Fibroblast of villous mesenchyme (primary cell): ENCODE measurements around the gene NPVF. TPM values are rescaled to one million over a fixed set of nuclear protein-coding genes. Genes with fewer than 3 reads are reported as not detected.

ENCODE experiments used
- DNase-seq: peaks from one replicate; pipeline ENCODE4 v3.0.0-alpha.2; 2010; ENCODE audit warnings: low read depth
- H3K4me3 ChIP-seq: 2 replicates; pipeline ENCODE4 v1.5.1; 2011; ENCODE audit warnings: low read depth, mild to moderate bottlenecking, low read length
- total RNA-seq: library from RNA; depleted of rRNA; stranded (reverse); fragments of >200 nt; gene quantifications from 2 replicates; pipeline ENCODE4 v1.2.3, GENCODE V29; 2012
- TF ChIP-seq, protein P1 (sequence below): IDR thresholded peaks from 2 replicates; pipeline ENCODE4 v1.5.1; 2012; ENCODE audit warnings: low read depth, mild to moderate bottlenecking, low read length; ENCODE audit not compliant: insufficient read depth

The NPVF gene
- total RNA-seq, 1 donor, result not detected

DNA sequence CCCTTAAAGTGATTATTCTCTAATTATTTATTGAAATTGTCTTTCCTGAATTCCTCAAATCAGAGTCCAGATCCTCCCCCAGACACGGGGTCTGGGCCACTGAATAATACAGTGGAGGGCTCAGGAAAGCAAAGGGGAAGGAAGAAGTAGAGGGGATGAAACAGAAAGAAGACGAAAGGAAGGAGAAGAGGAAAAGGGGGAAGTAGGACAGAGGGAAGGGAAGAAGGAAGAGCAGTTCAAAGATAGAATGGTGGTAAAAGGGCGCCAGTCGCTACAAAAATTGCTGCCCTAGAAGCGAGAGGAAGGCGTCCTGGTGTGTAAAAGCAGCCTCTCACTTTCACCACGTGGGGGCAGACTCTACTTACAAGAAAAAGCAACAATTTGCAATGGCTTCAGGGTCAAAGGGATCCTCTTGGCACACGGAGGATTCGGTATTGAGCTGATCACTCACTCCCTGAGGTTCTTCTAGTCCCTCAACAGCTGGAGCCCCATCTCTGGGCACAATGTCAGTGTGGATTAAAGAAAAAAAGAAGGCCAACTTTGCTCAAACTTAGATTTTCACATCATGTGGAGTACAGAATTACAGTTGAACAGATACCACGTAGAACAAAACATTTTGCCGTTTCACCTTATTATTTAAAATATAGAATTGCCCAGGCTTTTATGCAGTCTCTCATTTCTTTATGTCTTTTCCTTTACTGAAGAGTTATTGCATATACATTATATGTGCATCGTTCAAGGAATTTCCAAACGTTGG is 31.4 kb upstream of the NPVF start:
- TF ChIP-seq, protein P1, sequence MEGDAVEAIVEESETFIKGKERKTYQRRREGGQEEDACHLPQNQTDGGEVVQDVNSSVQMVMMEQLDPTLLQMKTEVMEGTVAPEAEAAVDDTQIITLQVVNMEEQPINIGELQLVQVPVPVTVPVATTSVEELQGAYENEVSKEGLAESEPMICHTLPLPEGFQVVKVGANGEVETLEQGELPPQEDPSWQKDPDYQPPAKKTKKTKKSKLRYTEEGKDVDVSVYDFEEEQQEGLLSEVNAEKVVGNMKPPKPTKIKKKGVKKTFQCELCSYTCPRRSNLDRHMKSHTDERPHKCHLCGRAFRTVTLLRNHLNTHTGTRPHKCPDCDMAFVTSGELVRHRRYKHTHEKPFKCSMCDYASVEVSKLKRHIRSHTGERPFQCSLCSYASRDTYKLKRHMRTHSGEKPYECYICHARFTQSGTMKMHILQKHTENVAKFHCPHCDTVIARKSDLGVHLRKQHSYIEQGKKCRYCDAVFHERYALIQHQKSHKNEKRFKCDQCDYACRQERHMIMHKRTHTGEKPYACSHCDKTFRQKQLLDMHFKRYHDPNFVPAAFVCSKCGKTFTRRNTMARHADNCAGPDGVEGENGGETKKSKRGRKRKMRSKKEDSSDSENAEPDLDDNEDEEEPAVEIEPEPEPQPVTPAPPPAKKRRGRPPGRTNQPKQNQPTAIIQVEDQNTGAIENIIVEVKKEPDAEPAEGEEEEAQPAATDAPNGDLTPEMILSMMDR, result peak; percentile 92
- peak; percentile 79 for DNase-seq
- H3K4me3 ChIP-seq, result no peak overlapping the region

DNA sequence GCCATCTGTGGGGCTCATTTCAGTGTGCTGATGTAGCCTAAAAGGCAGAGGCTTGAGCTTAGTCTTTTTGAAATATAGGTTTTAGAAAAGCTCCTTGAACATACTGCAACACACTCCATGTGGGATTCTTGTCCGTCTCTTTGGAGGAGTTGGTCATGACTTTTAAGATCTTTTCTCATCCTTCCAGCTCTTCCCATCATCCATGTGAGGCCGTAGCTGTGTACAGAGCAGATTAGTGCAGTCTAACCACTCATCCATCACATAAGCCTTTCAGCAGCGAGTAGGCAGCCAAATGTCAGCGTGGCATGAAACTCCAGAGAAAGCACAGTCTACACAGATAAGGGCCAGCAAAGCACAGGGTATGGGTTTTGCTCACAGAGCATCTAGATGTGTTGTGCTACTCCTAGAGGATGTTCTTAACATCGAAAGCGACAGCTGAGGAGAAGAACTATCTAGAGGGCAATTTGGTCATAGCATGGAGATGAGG is 28.1 kb upstream of the NPVF start:
- no peak for DNase-seq
- no peak overlapping the region for H3K4me3 ChIP-seq
- TF ChIP-seq, protein P1, result no peak

DNA sequence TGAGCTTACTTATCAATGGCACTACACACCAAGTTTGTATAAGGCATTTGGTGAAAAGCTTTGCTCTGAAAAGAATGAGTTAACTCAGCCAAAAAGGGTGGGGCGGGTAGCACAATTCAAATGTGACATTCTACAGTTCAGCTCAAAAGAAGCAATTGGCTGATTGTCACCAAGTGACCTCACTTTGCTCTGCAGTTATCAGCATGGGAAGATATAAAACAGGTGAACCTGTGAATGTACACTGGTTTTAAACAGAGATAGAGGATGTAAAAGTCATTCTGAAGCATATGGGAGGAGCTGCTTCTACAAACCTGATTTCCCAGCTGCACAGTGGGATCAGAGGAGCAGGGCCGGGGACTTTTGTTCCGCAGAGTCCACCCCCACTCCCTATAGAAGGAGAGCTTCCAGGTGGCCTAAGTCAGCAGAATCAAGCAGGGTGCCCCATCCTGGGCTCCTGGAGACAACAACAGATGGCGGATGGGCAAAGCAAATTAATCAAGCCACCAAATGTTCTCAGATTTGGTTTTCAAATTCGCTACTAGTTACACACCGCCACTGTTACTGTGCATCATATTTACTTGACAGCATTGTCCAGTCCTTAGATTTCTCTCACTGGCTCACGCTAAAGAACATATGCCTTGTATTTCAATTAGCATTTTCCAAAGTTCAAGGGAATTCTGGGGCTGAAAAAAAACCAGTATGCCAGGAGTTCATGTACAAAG is 27.5 kb upstream of the NPVF start:
- TF ChIP-seq, protein P1, result no peak
- no peak for DNase-seq
- H3K4me3 ChIP-seq, result no peak overlapping the region

DNA sequence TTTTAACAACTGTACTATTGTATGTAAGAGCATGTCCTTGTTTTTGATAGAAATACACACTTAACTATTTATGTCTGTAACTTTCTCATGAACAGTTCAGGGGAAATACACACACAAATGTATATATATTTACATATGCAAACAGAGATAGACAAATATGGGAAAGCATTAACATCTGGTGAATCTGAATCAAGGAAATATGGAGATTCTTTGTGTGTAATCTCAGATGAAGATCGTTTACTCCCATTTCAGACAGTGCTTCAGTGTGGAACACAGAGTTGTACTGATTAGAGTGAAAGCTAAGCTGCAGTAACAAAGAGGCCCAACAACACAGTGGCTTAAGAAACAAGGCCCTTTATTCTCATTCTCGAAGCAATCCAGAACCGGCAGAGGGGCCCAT is 26.3 kb upstream of the NPVF start:
- H3K4me3 ChIP-seq, result no peak overlapping the region
- DNase-seq, result no peak
- TF ChIP-seq, protein P1, result no peak

DNA sequence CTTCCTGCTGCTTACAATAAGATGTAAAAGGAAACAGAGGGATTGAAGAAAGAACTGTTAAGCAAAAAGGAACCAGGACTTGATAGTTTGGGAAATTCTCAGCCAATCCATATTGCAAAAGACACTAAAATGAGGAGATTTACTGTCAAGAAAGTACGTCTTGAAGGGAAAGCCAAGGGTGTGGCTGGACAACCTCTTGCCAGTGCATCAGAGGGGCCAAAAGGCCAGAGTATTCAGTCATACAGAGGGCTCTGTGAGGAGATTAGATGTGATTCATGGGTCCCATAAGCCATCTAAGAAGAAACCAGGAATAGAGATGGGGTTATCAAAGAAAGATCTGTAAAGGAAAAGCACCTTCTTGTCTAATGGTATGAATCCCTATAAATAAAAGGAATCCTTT is 25.4 kb upstream of the NPVF start:
- no peak overlapping the region for H3K4me3 ChIP-seq
- TF ChIP-seq, protein P1, result no peak
- no peak for DNase-seq

DNA sequence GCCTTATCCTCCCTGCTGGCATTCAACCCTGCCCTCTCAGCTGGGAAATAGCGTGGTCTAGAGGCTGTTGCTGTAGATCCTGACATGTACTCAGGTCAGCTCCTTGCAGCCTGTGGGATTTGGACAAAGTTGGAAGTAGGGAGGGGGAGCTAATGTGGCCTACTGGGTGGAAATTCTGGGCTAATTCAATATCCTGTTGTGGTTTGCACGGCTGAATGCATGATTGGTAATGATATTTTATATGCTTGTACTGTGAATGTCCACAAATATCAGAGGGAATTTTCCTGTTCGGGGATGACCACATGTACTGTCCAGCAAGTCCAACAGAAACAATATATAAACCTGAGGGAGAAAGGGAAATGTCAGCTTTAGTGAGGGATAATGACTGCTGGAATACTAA is 22.1 kb upstream of the NPVF start:
- no peak for DNase-seq
- H3K4me3 ChIP-seq, result no peak overlapping the region
- TF ChIP-seq, protein P1, result no peak
